Globus pallidus (tissue), 1 donor: Measurements from ENCODE around the gene GAREM2.

Source experiments
- DNase-seq: peaks from one replicate; pipeline ENCODE4 v3.0.0-alpha.2; 2015; ENCODE audit warnings: low spot score

GAREM2 gene

GRCh38 chr2:26187537-26188104, 14.7 kb downstream of the GAREM2 start:
- no peak for DNase-seq

- DNase-seq = no peak
Observed at GRCh38 chr2:26189123-26189522, 16.2 kb downstream of the GAREM2 start.

- DNase-seq = peak; percentile 20
Observed at GRCh38 chr2:26189751-26190150, 16.9 kb downstream of the GAREM2 start.

GRCh38 chr2:26190369-26190768, 17.5 kb downstream of the GAREM2 start:
- DNase-seq = no peak

- DNase-seq = no peak
Observed at GRCh38 chr2:26191316-26192159, 18.6 kb downstream of the GAREM2 start.

- DNase-seq = no peak
Observed at GRCh38 chr2:26193578-26194231, 20.8 kb downstream of the GAREM2 start.

GRCh38 chr2:26195040-26195984, 22.4 kb downstream of the GAREM2 start:
- DNase-seq = no peak

GRCh38 chr2:26196683-26197418, 24.0 kb downstream of the GAREM2 start:
- peak; percentile 23 for DNase-seq

- DNase-seq = no peak
Observed at GRCh38 chr2:26197516-26197915, 24.6 kb downstream of the GAREM2 start.

GRCh38 chr2:26202981-26203490, 30.1 kb downstream of the GAREM2 start:
- DNase-seq = no peak

- no peak for DNase-seq
Observed at GRCh38 chr2:26203906-26204305, 31.0 kb downstream of the GAREM2 start.

GRCh38 chr2:26212011-26212410, 39.1 kb downstream of the GAREM2 start:
- no peak for DNase-seq

- no peak for DNase-seq
Observed at GRCh38 chr2:26214759-26215158, 41.9 kb downstream of the GAREM2 start.

- no peak for DNase-seq
Observed at GRCh38 chr2:26215833-26216232, 42.9 kb downstream of the GAREM2 start.

GRCh38 chr2:26216587-26216986, 43.7 kb downstream of the GAREM2 start:
- no peak for DNase-seq

- DNase-seq = no peak
Observed at GRCh38 chr2:26217720-26218119, 44.8 kb downstream of the GAREM2 start.

GRCh38 chr2:26223018-26223417, 50.1 kb downstream of the GAREM2 start:
- peak; percentile 24 for DNase-seq

- no peak for DNase-seq
Observed at GRCh38 chr2:26224095-26224494, 51.2 kb downstream of the GAREM2 start.

GRCh38 chr2:26229595-26229994, 56.7 kb downstream of the GAREM2 start:
- no peak for DNase-seq

- DNase-seq = no peak
Observed at GRCh38 chr2:26230806-26231205, 57.9 kb downstream of the GAREM2 start.

GRCh38 chr2:26235089-26235488, 62.2 kb downstream of the GAREM2 start:
- DNase-seq = no peak
